Measurements from ENCODE around the gene RPRD1A.

GRCh38 chr18:36104749-36105148 is 37.4 kb upstream of the RPRD1A start:
- no peak for TF ChIP-seq GATA3 (IDR thresholded peaks at IDR 0.05; ENCODE audit: low read depth, low read length)
- TF ChIP-seq GATA2 (IDR thresholded peaks at IDR 0.05; ENCODE audit: low read depth, low read length): no peak

Measured in SH-SY5Y (cell line).